HG02852 (cell line): ENCODE results near the gene GPC6.

ENCODE experiments used
- ATAC-seq: cut with Tn5 transposase; IDR thresholded peaks from one replicate; pipeline ENCODE4 v1.9.1; 2021; ENCODE audit warnings: mild to moderate bottlenecking, moderate library complexity; ENCODE audit not compliant: unreplicated experiment

The GPC6 gene

DNA sequence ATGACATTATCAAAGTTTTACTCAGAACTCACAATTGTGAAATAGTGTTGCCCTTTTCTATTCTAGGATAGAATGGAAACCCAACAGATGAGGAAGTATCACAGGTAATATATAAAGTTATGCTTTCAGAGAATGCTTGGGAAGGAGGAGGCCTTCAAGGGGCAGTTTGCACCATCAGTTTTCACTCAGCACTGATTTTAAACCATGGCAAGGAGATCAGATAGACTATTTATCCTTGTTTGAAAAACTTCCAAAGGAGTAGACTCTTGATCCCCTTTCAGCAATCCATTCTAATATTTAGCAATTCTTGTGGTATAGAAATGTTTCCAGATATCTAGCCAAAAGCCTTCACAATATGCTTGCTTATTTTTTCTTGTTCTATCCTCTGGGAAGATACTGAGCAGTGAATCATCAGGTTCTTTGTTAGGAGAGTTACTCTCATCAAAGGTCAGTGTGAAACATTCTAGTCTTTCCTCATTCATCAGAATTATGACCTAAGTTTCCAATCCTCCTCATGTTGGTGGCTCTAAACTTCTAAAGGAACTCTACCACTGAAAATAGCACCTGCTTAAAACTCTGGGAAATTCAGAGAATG lies 3.8 kb downstream of the GPC6 start:
- no peak for ATAC-seq

DNA sequence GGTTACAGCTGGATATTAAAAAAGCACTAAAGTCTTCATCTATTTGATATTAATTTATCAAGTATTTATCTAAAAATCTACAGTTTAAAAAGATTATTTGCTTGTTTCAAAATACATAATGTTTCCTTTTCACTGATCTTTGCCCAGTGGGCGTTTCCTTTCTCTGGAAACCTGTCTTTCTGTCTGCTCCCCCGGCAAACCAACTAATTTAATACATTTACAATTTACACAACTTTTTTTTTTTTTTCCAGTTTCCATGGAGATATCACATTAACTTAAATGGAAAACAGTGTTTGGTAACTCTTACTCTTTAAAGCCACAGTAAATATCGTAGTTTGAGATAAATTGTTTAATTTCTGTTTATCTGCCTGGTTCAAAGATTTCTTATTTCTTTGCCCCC lies 5.3 kb downstream of the GPC6 start:
- ATAC-seq: no peak

DNA sequence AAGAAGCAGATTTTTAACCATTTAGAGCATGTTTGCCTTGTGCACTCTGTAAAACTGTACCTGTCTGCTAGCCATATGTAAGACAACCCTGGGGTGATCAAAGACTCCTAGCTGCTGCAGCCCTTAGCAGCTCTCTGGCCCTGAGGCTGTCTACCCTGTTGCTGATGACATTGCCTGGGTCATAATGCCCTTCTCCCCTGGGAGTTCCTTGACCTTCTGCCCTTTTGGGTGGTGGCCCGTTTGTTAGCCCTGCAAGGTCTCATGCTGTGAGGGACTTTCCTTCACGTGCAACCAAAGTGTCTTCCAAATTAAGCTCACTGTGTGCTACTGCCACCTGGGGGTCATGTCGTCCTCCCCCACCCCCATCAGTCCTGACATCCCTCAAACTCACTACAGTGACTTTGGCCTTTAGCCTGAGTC lies 7.4 kb downstream of the GPC6 start:
- ATAC-seq: peak; percentile 62

DNA sequence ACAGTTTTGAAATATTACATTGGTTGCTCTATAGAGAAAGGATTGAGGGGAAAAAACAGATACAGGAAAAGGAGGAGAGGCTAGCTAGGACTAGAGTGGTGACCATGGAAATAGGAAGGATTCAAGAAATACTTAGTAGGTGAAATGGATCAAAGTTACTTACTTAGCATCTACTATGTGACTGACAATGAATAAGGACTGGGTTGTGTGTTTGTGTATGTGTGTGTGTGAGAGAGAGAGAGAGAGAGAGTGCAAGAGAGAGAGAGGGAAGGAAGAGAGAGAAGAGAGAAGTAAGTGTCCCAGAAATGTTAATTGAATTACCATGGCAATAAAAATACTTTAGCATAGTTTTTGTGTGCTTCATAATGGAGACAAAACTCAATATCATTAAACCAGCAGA lies 7.9 kb downstream of the GPC6 start:
- ATAC-seq: no peak

DNA sequence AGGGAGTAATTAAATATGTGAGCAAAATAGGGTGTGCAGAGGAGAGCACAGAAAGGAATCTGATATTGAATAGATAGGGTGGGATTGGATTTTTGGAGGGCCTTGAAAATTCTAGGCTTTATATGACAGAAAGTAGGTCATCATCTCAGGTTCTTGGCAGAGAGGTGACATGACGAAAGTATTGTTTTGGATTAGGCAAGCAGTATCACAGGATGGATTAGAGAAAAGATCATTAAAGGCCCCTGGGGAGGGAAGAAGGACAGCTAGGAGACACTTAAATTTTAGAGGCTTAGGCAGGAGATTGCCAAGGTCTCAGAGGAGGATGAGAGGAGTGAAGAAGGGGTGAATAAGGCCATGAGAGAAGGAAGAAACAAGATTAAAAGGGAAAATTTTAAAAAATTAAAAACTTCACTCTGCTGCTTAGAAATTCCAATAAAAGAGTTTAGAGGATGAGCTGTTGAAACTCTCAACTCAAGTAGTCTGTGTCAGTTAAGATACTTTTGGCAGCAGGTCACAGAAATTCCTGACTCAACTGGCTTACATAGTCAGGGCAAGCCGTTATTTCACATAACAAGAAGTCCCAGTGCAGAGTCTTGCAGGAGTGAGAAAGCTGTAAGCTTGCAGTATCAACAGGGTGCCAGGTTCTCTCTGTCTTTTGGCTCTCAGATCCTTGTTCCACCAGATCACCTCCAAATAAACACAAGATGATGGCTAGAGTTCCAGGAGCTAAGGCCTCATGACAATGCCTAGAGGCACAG lies 8.8 kb downstream of the GPC6 start:
- ATAC-seq: no peak

DNA sequence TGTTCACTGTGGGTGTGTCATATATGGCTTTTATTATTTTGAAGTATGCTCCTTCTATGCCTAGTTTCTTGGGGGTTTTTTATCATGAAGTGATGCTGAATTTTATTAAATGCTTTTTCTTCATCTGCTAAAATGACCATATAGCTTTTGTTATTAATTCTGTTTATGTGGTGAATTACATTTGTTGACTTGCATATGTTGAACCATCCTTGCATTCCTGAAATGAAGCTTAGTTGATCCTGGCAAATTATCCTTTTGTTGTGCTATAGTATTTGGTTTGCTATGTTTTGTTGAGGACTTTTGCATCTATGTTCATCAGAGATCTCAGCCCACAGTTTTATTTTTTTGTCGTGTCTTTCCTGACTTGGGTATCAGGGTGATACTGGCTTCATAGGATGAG lies 12.1 kb downstream of the GPC6 start:
- no peak for ATAC-seq

DNA sequence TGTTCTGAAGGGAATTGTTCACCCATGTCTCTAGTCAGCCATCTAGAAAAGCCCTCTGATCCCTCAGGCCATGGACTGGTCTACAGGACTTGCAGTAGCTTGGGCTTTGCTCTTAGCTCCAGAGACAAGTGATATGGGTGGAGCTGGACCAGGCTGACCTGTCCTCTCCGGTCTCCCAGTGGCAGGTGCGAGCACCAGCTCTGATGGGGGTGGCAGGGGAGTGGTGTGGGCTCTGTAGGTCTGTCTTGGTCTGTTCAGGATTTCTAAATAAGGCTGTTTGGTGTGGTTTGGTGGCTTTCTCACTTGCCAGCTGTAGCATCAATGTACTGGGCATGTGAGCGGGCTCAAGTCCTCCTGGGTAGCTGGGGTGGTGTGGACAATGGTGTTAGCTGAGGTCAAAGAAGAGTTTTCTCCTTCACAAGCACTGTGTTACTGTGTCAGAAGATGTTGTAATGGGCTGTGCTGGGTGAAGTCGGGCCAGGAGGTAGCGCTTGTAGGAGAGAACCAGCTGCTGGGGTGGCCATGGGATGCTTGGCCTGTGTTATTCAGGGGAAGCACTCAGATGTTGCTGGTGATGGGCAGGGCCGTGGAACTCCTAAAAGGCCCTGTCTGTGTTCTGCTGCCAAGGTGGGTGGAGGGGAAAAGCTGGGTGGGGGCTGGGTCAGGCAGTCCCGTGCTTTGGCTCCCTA lies 16.9 kb downstream of the GPC6 start:
- no peak for ATAC-seq

DNA sequence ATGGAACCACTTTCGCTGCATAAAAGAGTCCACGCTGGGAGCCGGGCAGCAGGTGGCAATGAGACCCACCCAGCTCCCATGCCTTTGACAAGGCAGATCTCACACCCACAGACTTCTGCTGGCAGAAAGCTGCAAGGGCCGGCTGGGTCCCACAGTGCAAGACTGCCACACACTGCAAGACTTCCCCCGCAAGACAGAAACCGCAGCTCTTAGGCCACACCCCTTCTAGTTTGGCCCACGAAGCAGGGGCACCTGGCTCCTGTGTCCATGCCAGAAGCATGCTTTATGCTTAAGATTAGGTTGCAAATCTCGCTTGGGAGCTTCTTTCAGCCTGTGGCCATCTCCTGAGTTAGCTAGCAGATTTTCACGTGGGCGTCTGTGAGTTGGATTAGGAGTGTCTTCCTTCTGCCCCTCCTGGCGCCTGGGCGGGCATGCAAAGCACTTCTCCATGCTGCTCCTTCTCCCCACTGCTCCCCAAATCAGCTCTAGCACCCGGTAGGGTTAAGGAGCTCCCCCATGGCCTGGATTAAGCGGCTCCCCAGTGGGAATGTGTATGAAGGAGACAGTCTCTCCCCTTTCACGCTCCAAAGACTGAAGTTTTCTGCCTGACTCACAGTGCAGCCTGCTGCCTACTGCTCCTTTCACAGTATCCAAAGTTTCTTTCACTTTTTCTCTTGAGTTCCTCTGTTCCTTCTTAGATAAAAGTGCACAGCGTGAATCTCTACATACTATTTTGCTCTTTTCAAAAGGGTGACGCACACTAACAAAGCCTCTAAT lies 17.7 kb downstream of the GPC6 start:
- ATAC-seq: no peak

DNA sequence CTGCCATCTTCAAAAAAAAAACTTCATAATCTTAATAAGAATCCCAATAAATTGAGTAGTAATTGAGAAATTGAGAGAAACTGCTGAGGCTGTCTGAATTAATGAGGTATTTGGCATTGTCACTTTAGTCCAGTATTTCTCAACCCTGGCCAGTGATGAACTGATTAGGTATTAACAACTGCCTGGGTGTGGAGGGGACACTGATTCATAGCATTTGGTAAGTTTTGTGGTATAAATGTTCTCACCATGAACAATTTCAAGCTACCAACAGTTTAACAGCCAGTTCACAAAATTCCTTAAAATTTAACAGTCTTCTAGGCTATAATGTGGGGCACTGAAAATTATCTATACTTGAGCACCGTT lies 18.3 kb downstream of the GPC6 start:
- ATAC-seq: no peak

DNA sequence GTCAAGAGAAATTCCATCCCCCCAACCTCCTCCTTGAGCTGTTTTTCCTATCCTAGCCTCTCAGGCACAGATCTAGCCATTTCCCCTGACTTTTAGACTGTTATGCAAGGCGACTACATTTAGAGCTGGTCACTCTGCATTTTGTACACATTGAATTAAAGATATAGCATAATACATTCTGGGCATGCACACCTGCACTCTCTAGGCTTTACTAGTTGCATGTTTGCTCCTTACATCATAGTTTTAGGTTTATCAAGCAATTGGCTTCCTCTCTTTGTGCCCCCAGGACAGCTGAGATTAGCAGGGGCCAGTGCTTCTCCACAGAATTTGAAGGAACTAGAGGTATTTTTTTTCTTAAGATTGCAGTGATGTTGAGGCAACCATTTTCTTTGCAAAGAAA lies 19.5 kb downstream of the GPC6 start:
- ATAC-seq: no peak

DNA sequence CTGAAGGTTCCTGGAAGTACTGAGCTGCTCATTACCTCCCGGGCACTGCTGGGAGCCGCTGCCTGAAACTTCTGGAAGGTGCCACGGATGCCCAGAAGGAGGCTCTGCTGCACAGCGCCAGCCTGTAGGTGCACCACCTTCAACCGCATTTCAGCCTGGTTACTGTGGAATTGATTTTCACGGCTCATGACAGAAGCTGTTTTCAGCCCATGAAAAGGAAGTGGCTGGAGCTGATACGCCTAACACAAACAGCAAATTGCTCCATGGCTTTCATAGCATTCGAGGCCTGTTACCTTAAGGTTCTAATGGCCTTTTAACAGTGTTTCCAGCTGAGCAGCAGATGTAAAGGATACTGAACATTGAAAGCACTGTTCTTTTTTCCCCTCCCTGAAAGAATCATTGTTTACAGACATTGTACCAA lies 22.0 kb downstream of the GPC6 start:
- ATAC-seq: no peak

DNA sequence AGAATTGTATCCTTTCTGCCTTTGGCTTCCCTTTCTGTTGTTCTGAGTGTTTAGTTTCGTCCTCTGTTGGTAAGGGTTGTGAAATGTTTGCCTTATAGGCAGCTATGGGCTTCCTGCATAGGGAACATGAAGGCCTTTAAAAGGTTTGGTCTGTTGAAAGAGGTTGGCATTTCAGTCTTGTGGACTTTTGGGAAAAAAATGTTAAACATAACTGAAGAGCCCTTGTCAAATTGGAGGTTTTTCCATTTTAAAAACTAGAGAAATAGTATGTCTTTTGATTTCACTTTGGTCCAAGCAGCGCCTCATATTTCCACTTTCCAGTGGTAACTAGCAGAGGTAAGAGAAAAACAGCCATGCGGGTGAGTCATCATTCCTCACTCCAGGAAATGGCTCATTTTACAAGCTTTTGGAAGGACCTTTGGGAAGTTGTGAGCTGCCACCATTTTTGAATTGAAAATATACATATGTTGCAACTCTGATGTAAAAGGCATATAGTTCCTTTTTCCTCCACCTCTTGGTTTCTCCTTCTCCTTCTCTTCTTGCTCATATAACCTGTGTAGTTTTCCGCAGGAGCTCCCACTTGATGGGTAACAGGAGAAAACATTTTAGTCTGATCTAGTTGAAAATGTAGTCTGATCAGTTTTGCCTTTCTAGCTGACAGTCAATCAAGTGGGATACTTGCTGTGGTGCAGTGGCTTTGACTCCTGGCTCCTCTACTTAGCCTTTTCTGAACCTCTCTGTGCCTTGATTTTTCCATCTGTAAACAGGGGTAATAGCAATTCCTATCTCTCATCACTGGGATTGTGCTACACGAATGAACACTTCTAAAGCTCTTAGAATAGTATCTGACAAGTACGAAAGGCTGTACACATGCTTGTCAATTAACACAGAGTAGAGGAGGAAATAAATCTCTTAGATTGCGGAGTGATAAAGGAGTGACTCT lies 23.0 kb downstream of the GPC6 start:
- no peak for ATAC-seq

DNA sequence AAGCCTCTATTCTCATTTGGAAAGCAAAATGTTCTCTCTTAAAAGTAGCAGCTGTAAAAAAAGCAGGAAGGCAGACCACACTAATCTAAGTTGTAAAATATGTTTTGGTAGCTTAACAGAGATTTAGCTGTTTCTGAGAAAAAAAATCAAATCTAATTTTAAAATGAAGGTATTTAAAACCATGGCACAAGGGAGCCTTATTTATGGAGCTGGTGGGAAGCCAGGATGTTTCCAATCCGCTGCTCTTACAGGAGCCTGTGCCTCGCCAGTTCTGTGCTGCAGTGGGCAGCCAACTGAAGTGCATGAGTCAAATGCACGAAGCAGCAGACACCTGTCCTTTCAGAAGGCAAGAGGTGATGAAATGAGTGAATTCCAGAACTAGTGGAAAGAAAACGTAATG lies 28.2 kb downstream of the GPC6 start:
- no peak for ATAC-seq

DNA sequence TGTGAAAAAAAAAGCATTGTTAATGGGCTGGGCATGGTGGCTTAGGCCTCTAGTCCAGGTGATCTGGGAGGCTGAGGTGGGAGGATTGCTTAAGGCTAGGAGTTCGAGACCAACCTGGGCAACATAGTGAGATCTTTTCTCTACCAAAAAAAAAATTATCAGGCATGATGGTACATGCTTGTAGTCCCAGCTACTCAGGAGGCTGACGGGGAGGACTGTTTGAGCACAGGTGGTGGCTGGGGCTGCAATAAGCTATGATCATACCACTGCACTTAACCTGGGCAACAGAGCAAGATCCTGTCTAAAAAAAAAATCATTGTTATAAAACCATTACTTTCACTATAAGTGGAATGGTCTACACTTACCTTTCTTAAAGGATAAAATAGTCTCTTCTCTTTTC lies 30.4 kb downstream of the GPC6 start:
- ATAC-seq: no peak

DNA sequence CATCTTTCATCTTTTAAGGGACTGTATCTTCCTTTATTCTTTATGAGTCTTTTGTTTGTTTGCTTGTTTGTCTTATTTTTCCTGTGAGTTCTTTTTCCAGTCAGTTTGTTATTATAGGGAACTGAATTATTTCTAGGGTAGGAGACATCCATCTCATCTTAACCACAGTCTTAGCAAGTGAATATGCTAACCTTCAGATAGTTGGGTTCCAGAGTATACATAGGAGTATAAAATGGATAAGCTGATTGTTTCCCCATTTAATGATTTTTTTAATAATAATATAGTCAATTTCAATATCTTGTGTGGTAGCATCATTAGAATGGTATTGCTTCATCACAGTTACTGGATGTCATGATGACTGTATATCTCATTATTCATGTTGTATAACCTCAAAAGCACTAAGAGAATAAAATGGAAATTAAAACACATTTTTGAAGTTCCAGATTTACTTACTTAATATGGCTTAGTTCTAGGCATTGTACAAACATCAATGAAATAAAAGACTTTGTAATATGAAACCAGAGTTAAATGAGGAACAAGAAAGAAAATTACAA lies 33.0 kb downstream of the GPC6 start:
- no peak for ATAC-seq

DNA sequence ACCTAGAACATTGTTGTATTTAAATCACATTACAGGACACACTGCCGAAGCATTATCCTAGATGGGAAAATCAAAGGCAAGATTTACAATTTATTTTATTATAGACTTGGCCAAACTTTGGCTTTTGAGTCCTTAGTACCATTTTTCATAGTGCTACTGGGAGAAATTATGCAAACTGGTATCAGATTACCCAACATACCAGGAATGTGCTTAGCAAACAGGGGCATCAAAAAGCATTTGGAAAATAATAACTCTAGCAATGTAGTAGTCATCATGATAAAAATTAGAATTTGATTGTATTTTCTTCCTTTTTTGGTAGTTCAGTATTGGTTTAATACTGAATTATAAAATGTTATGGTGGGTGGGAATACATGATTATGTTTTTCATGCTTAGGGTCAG lies 34.0 kb downstream of the GPC6 start:
- ATAC-seq: no peak

DNA sequence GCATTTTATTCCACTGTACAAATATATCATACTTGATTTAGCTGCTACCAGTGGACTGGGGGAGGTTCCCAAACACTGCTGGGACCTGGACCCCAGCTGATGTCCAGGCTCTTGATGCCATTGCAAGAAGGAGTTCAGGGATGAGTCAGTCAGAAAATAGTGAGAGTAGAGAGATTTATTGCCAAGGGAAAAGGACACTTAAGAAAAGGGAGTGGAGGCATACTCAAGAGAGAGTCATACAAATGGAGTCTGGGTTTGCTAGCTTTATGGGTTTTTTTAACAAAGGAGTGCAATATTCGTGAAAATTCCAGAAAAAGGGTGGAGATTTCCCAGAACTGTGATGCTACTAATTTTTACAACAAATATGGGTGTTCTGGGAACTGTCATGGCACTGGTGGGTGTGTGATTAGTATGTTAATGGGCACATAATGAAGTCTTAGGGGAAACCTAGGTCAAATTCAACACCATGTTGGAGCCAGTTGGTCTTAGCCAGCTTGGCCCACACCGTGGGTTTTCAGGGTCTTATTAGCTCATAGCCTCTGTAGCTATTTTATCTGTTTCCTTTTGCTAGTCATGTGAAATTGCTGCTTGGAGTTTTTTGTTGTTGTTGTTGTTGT lies 36.2 kb downstream of the GPC6 start:
- no peak for ATAC-seq

DNA sequence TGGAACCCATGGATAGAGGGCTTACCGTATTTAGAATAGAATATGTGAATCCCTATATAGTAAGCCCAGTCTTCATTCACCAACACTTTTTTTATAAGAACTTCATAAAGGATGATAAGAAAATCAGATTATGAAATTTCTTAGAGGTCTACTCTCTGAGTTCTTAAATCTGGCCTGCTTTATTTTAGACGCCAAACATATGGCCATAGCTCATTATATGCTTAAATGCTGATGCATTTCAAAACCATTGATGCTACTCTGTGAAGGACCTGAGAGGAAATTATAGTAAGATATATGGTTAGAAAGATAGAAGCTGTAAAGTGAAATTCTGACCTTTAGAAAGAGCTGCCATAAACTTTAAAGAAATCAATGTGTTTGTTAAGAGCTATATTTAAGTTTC lies 38.3 kb downstream of the GPC6 start:
- ATAC-seq: no peak

DNA sequence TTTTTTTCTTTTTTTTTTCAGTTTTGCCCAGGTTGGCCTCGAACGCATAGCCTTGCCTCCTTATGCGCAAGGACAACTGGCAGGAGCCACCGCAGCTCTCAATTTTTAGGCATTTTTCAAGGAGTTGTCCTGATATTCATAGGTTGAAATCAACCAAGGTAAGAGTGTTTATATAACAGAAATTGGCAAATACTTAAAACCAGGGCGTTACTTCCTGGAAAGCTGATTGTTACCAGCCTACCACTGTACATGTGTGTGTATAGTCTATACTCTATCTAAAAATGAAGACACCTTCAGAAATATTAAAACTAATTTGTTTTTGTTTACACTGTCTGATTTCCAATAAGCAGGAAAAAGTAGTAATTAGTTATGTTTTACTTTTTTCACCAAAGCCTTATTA lies 39.2 kb downstream of the GPC6 start:
- no peak for ATAC-seq

DNA sequence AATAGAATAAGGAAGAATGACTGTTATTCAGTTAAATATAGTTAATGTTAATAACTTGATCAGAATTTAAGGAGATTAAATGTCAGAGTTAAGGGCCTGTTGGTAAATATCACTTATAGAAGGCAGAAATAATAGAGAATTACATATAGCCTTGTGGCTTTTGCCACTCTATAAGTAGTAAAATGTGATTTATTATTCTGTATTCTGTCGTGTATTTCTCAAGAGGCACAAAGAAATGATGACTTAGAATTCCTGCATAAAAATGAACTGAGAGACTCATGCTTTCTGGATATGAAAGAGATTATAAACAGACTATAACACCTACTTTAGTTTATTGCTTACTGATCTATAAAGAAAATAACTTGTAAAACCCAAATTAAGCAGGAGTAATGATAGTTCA lies 40.1 kb downstream of the GPC6 start:
- ATAC-seq: no peak
